ENCODE data around the gene PRKCE.

Gene PRKCE

GRCh38 chr2:45680351-45680967 lies 29.0 kb downstream of the PRKCE start:
- H3K27me3 ChIP-seq (ENCODE audit: control insufficient read depth in 2 of 2, insufficient read depth in 2 of 2, low read length in 2 of 2), result no peaks in the 10 kb centered on the region
- no peak overlapping the region for H3K27ac ChIP-seq (ENCODE audit: low read depth in 2 of 2, low read length in 2 of 2)
- H3K9ac ChIP-seq (ENCODE audit: low read depth in 1 of 2, low read length in 2 of 2), result no peak overlapping the region
- peaks cover 12 to 36% of the 10 kb centered on the region in 2 donors for H3K4me1 ChIP-seq (ENCODE audit: control insufficient read depth in 2 of 2, insufficient read depth in 2 of 2, low read length in 2 of 2)
- no peak overlapping the region for H3K4me3 ChIP-seq (ENCODE audit: low read length in 2 of 2)
- no peaks in the 10 kb centered on the region for H3K36me3 ChIP-seq (ENCODE audit: control insufficient read depth in 2 of 2, insufficient read depth in 2 of 2, low read length in 2 of 2)
- H3K9me3 ChIP-seq (ENCODE audit: control insufficient read depth in 2 of 2, low read length in 2 of 2), result no peaks in the 10 kb centered on the region

- Histone ChIP-seq H3K36me3 (ENCODE audit: control insufficient read depth in 2 of 2, insufficient read depth in 2 of 2, low read length in 2 of 2) (no peaks in the 10 kb centered on the region), H3K27ac (ENCODE audit: low read depth in 2 of 2, low read length in 2 of 2) (no peak overlapping the region), H3K4me3 (ENCODE audit: low read length in 2 of 2) (no peak overlapping the region), H3K4me1 (ENCODE audit: control insufficient read depth in 2 of 2, insufficient read depth in 2 of 2, low read length in 2 of 2) (peaks cover 10 to 31% of the 10 kb centered on the region in 2 donors), H3K9me3 (ENCODE audit: control insufficient read depth in 2 of 2, low read length in 2 of 2) (no peaks in the 10 kb centered on the region), H3K27me3 (ENCODE audit: control insufficient read depth in 2 of 2, insufficient read depth in 2 of 2, low read length in 2 of 2) (no peaks in the 10 kb centered on the region), H3K9ac (ENCODE audit: low read depth in 1 of 2, low read length in 2 of 2) (no peak overlapping the region)
These were observed 30.2 kb downstream of the PRKCE start for GRCh38 chr2:45681675-45682074.

GRCh38 chr2:45683292-45683691 lies 31.8 kb downstream of the PRKCE start:
- H3K9ac ChIP-seq (ENCODE audit: low read depth in 1 of 2, low read length in 2 of 2), result no peak overlapping the region
- no peak overlapping the region for H3K4me3 ChIP-seq (ENCODE audit: low read length in 2 of 2)
- peaks cover 10 to 31% of the 10 kb centered on the region in 2 donors for H3K4me1 ChIP-seq (ENCODE audit: control insufficient read depth in 2 of 2, insufficient read depth in 2 of 2, low read length in 2 of 2)
- no peaks in the 10 kb centered on the region for H3K9me3 ChIP-seq (ENCODE audit: control insufficient read depth in 2 of 2, low read length in 2 of 2)
- no peaks in the 10 kb centered on the region for H3K36me3 ChIP-seq (ENCODE audit: control insufficient read depth in 2 of 2, insufficient read depth in 2 of 2, low read length in 2 of 2)
- peak overlapping the region in 1 of 2 donors; percentile 20 for H3K27ac ChIP-seq (ENCODE audit: low read depth in 2 of 2, low read length in 2 of 2)
- H3K27me3 ChIP-seq (ENCODE audit: control insufficient read depth in 2 of 2, insufficient read depth in 2 of 2, low read length in 2 of 2), result no peaks in the 10 kb centered on the region

- Histone ChIP-seq H3K4me3 (ENCODE audit: low read length in 2 of 2) (no peak overlapping the region), H3K36me3 (ENCODE audit: control insufficient read depth in 2 of 2, insufficient read depth in 2 of 2, low read length in 2 of 2) (no peaks in the 10 kb centered on the region), H3K27me3 (ENCODE audit: control insufficient read depth in 2 of 2, insufficient read depth in 2 of 2, low read length in 2 of 2) (no peaks in the 10 kb centered on the region), H3K9me3 (ENCODE audit: control insufficient read depth in 2 of 2, low read length in 2 of 2) (no peaks in the 10 kb centered on the region), H3K27ac (ENCODE audit: low read depth in 2 of 2, low read length in 2 of 2) (peak overlapping the region; percentile 52 to 56), H3K9ac (ENCODE audit: low read depth in 1 of 2, low read length in 2 of 2) (no peak overlapping the region), H3K4me1 (ENCODE audit: control insufficient read depth in 2 of 2, insufficient read depth in 2 of 2, low read length in 2 of 2) (peaks cover 13 to 34% of the 10 kb centered on the region in 2 donors)
These were observed 33.3 kb downstream of the PRKCE start for GRCh38 chr2:45684756-45685155.

GRCh38 chr2:45685260-45685659 lies 33.8 kb downstream of the PRKCE start:
- H3K27me3 ChIP-seq (ENCODE audit: control insufficient read depth in 2 of 2, insufficient read depth in 2 of 2, low read length in 2 of 2), result no peaks in the 10 kb centered on the region
- no peaks in the 10 kb centered on the region for H3K36me3 ChIP-seq (ENCODE audit: control insufficient read depth in 2 of 2, insufficient read depth in 2 of 2, low read length in 2 of 2)
- peaks cover 13 to 37% of the 10 kb centered on the region in 2 donors for H3K4me1 ChIP-seq (ENCODE audit: control insufficient read depth in 2 of 2, insufficient read depth in 2 of 2, low read length in 2 of 2)
- H3K9ac ChIP-seq (ENCODE audit: low read depth in 1 of 2, low read length in 2 of 2), result peak overlapping the region in 1 of 2 donors; percentile 7
- no peaks in the 10 kb centered on the region for H3K9me3 ChIP-seq (ENCODE audit: control insufficient read depth in 2 of 2, low read length in 2 of 2)
- no peak overlapping the region for H3K4me3 ChIP-seq (ENCODE audit: low read length in 2 of 2)
- H3K27ac ChIP-seq (ENCODE audit: low read depth in 2 of 2, low read length in 2 of 2), result peak overlapping the region; percentile 38 to 52

- H3K36me3 ChIP-seq (ENCODE audit: control insufficient read depth in 2 of 2, insufficient read depth in 2 of 2, low read length in 2 of 2), result no peaks in the 10 kb centered on the region
- H3K4me3 ChIP-seq (ENCODE audit: low read length in 2 of 2), result no peak overlapping the region
- no peaks in the 10 kb centered on the region for H3K9me3 ChIP-seq (ENCODE audit: control insufficient read depth in 2 of 2, low read length in 2 of 2)
- H3K9ac ChIP-seq (ENCODE audit: low read depth in 1 of 2, low read length in 2 of 2), result no peak overlapping the region
- H3K27me3 ChIP-seq (ENCODE audit: control insufficient read depth in 2 of 2, insufficient read depth in 2 of 2, low read length in 2 of 2), result no peaks in the 10 kb centered on the region
- H3K4me1 ChIP-seq (ENCODE audit: control insufficient read depth in 2 of 2, insufficient read depth in 2 of 2, low read length in 2 of 2), result peaks cover 14 to 24% of the 10 kb centered on the region in 2 donors
- H3K27ac ChIP-seq (ENCODE audit: low read depth in 2 of 2, low read length in 2 of 2), result no peak overlapping the region
These were observed 36.5 kb downstream of the PRKCE start for GRCh38 chr2:45687964-45688363.

GRCh38 chr2:45688479-45689298 lies 37.2 kb downstream of the PRKCE start:
- H3K9me3 ChIP-seq (ENCODE audit: control insufficient read depth in 2 of 2, low read length in 2 of 2), result no peaks in the 10 kb centered on the region
- H3K27me3 ChIP-seq (ENCODE audit: control insufficient read depth in 2 of 2, insufficient read depth in 2 of 2, low read length in 2 of 2), result no peaks in the 10 kb centered on the region
- no peaks in the 10 kb centered on the region for H3K36me3 ChIP-seq (ENCODE audit: control insufficient read depth in 2 of 2, insufficient read depth in 2 of 2, low read length in 2 of 2)
- peak overlapping the region in 1 of 2 donors; percentile 40 for H3K27ac ChIP-seq (ENCODE audit: low read depth in 2 of 2, low read length in 2 of 2)
- peak overlapping the region in 1 of 2 donors; percentile 26 for H3K4me3 ChIP-seq (ENCODE audit: low read length in 2 of 2)
- H3K9ac ChIP-seq (ENCODE audit: low read depth in 1 of 2, low read length in 2 of 2), result no peak overlapping the region
- H3K4me1 ChIP-seq (ENCODE audit: control insufficient read depth in 2 of 2, insufficient read depth in 2 of 2, low read length in 2 of 2), result peaks cover 10 to 19% of the 10 kb centered on the region in 2 donors

DNA sequence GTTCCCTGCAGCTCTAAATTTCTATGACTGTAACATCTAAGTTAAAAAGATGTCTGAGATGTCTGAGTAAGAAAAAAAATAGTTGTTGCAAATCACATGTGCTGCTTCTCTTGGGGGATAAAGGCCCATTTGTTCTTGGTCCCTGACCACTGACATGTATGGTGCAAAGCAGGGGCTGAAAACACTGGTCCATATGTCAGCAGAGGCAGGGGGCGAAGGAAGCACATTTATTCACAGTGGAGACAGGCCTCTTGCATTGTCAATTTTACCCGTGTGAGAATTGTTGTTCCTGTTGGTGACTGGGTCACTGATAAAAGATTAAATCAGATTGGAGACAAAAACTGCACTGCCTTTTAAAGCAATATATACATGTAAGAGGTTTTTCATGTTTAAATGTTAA lies 38.8 kb downstream of the PRKCE start:
- H3K9ac ChIP-seq (ENCODE audit: low read depth in 1 of 2, low read length in 2 of 2), result no peak overlapping the region
- H3K27ac ChIP-seq (ENCODE audit: low read depth in 2 of 2, low read length in 2 of 2), result no peak overlapping the region

GRCh38 chr2:45691171-45691999 lies 39.9 kb downstream of the PRKCE start:
- Histone ChIP-seq H3K4me3 (ENCODE audit: low read length in 2 of 2) (no peak overlapping the region), H3K27ac (ENCODE audit: low read depth in 2 of 2, low read length in 2 of 2) (no peak overlapping the region), H3K4me1 (ENCODE audit: control insufficient read depth in 2 of 2, insufficient read depth in 2 of 2, low read length in 2 of 2) (peaks cover 6 to 9% of the 10 kb centered on the region in 2 donors), H3K27me3 (ENCODE audit: control insufficient read depth in 2 of 2, insufficient read depth in 2 of 2, low read length in 2 of 2) (no peaks in the 10 kb centered on the region), H3K9ac (ENCODE audit: low read depth in 1 of 2, low read length in 2 of 2) (no peak overlapping the region), H3K36me3 (ENCODE audit: control insufficient read depth in 2 of 2, insufficient read depth in 2 of 2, low read length in 2 of 2) (no peaks in the 10 kb centered on the region), H3K9me3 (ENCODE audit: control insufficient read depth in 2 of 2, low read length in 2 of 2) (no peaks in the 10 kb centered on the region)

More for the DNA sequence above, 38.8 kb downstream of the PRKCE start:
- no peaks in the 10 kb centered on the region for H3K36me3 ChIP-seq (ENCODE audit: control insufficient read depth in 2 of 2, insufficient read depth in 2 of 2, low read length in 2 of 2)
- no peaks in the 10 kb centered on the region for H3K27me3 ChIP-seq (ENCODE audit: control insufficient read depth in 2 of 2, insufficient read depth in 2 of 2, low read length in 2 of 2)
- H3K9me3 ChIP-seq (ENCODE audit: control insufficient read depth in 2 of 2, low read length in 2 of 2), result no peaks in the 10 kb centered on the region
- no peak overlapping the region for H3K4me3 ChIP-seq (ENCODE audit: low read length in 2 of 2)
- peaks cover 10 to 13% of the 10 kb centered on the region in 2 donors for H3K4me1 ChIP-seq (ENCODE audit: control insufficient read depth in 2 of 2, insufficient read depth in 2 of 2, low read length in 2 of 2)

GRCh38 chr2:45692566-45692965 lies 41.1 kb downstream of the PRKCE start:
- Histone ChIP-seq H3K9ac (ENCODE audit: low read depth in 1 of 2, low read length in 2 of 2) (no peak overlapping the region), H3K27me3 (ENCODE audit: control insufficient read depth in 2 of 2, insufficient read depth in 2 of 2, low read length in 2 of 2) (no peaks in the 10 kb centered on the region), H3K4me1 (ENCODE audit: control insufficient read depth in 2 of 2, insufficient read depth in 2 of 2, low read length in 2 of 2) (peaks cover 6 to 9% of the 10 kb centered on the region in 2 donors), H3K27ac (ENCODE audit: low read depth in 2 of 2, low read length in 2 of 2) (no peak overlapping the region), H3K36me3 (ENCODE audit: control insufficient read depth in 2 of 2, insufficient read depth in 2 of 2, low read length in 2 of 2) (no peaks in the 10 kb centered on the region), H3K4me3 (ENCODE audit: low read length in 2 of 2) (no peak overlapping the region), H3K9me3 (ENCODE audit: control insufficient read depth in 2 of 2, low read length in 2 of 2) (no peaks in the 10 kb centered on the region)
